ENCODE results near the gene SLC49A3.

- TF ChIP-seq, protein P1, sequence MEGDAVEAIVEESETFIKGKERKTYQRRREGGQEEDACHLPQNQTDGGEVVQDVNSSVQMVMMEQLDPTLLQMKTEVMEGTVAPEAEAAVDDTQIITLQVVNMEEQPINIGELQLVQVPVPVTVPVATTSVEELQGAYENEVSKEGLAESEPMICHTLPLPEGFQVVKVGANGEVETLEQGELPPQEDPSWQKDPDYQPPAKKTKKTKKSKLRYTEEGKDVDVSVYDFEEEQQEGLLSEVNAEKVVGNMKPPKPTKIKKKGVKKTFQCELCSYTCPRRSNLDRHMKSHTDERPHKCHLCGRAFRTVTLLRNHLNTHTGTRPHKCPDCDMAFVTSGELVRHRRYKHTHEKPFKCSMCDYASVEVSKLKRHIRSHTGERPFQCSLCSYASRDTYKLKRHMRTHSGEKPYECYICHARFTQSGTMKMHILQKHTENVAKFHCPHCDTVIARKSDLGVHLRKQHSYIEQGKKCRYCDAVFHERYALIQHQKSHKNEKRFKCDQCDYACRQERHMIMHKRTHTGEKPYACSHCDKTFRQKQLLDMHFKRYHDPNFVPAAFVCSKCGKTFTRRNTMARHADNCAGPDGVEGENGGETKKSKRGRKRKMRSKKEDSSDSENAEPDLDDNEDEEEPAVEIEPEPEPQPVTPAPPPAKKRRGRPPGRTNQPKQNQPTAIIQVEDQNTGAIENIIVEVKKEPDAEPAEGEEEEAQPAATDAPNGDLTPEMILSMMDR (IDR thresholded peaks at IDR 0.05): no peak
- no peak for TF ChIP-seq POLR2A (IDR thresholded peaks at IDR 0.05)
Measured at GRCh38 chr4:666436-666810, 22.5 kb downstream of the SLC49A3 start.
